HG03457 (cell line): ENCODE data around the gene OR11H7.
"Not testable (repeated sequence)": the region's sequence is repeated elsewhere in the genome, so short reads cannot be mapped to it uniquely, and the experiment has no call there.

Experiments
- ATAC-seq: cut with Tn5 transposase; IDR thresholded peaks from one replicate; pipeline ENCODE4 v1.9.1; 2021; ENCODE audit warnings: moderate number of reproducible peaks; ENCODE audit not compliant: unreplicated experiment

OR11H7 gene

GRCh38 chr14:20277409-20277808 lies 48.6 kb downstream of the OR11H7 start:
- no peak for ATAC-seq

GRCh38 chr14:20278414-20278813 lies 49.6 kb downstream of the OR11H7 start:
- no peak for ATAC-seq

DNA sequence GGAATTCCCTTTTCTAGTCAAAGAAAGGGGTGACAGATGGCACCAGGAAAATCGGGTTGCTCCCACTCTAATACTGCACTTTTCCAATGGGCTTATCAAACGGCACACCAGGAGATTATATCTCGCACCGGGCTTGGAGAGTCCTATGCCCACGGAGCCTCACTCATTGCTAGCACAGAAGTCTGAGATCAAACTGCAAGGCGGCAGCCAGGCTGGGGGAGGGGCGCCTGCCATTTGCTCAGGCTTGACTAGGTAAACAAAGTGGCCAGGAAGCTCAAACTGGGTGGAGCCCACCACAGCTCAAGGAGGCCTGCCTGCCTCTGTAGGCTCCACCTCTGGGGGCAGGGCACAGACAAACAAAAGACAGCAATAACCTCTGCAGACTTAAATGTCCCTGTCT lies 51.5 kb downstream of the OR11H7 start:
- ATAC-seq = not testable (repeated sequence)
